Endodermal cell (in vitro differentiated cells): Measurements from ENCODE around the gene FCGR3B. TPM values are rescaled to one million over a fixed set of nuclear protein-coding genes. Genes with fewer than 3 reads are reported as not detected.
"Not testable (repeated sequence)": the region's sequence is repeated elsewhere in the genome, so short reads cannot be mapped to it uniquely, and the experiment has no call there.

Experiments
- DNase-seq: peaks from one replicate; pipeline ENCODE4 v3.0.0-alpha.2; 2017
- H3K27ac ChIP-seq: 2 replicates; pipeline ENCODE4 v1.5.1; 2013; ENCODE audit warnings: mild to moderate bottlenecking, low read depth, low read length, moderate library complexity
- H3K27me3 ChIP-seq: 2 replicates; pipeline ENCODE4 v1.6.1; 2013; ENCODE audit warnings: mild to moderate bottlenecking, low read length, moderate library complexity; ENCODE audit not compliant: insufficient read depth, control insufficient read depth, poor library complexity, severe bottlenecking
- H3K36me3 ChIP-seq: 2 replicates; pipeline ENCODE4 v1.7.0; 2013; ENCODE audit warnings: mild to moderate bottlenecking, low read length, moderate library complexity; ENCODE audit not compliant: control insufficient read depth, insufficient read depth
- H3K4me1 ChIP-seq: one replicate; pipeline ENCODE4 v1.7.0; 2013; ENCODE audit warnings: low read length; ENCODE audit not compliant: control insufficient read depth, insufficient read depth
- H3K4me3 ChIP-seq: 2 replicates; pipeline ENCODE4 v1.5.1; 2013; ENCODE audit warnings: mild to moderate bottlenecking, low read length, moderate library complexity
- H3K9ac ChIP-seq: 2 replicates; pipeline ENCODE4 v1.6.1; 2013; ENCODE audit warnings: mild to moderate bottlenecking, low read length, moderate library complexity; ENCODE audit not compliant: poor library complexity, severe bottlenecking; ENCODE audit errors: extremely low read depth
- H3K9me3 ChIP-seq: 2 replicates; pipeline ENCODE4 v1.6.1; 2013; ENCODE audit warnings: mild to moderate bottlenecking, low read length, moderate library complexity; ENCODE audit not compliant: control insufficient read depth
- H3K27ac Mint-ChIP-seq: 2 replicates; pipeline ENCODE4 v1.8.0; 2020; ENCODE audit warnings: mixed read lengths
- H3K27me3 Mint-ChIP-seq: 2 replicates; pipeline ENCODE4 v1.8.0; 2021; ENCODE audit warnings: mild to moderate bottlenecking, mixed read lengths; ENCODE audit not compliant: insufficient read depth
- H3K36me3 Mint-ChIP-seq: 2 replicates; pipeline ENCODE4 v1.8.0; 2020; ENCODE audit warnings: low read depth, mixed read lengths
- H3K4me1 Mint-ChIP-seq: 2 replicates; pipeline ENCODE4 v1.8.0; 2020; ENCODE audit warnings: mixed read lengths
- H3K4me3 Mint-ChIP-seq: 2 replicates; pipeline ENCODE4 v1.8.0; 2020; ENCODE audit warnings: mild to moderate bottlenecking, moderate library complexity, mixed read lengths
- H3K9me3 Mint-ChIP-seq: 2 replicates; pipeline ENCODE4 v1.8.0; 2020; ENCODE audit warnings: mild to moderate bottlenecking, mixed read lengths
- WGBS, 2 experiments: methylation state at CpG; one replicate each; pipeline versions ENCODE4 v1.1.5 to v1.1.7; 2013; ENCODE audit warnings: missing lambda C conversion rate in 2 of 2, mixed read lengths in 1 of 2; ENCODE audit not compliant: insufficient coverage in 1 of 2, insufficient read length in 1 of 2; 5-methylcytosine and 5-hydroxymethylcytosine counted together
- total RNA-seq, 2 donors: library from RNA; stranded (reverse); fragmentation: NEBNext Ultra II Directional in 1 of 2; extraction: Animal tissue kit (Norgen Biotek cat#: 25700) in 1 of 2; gene quantifications; 2 replicates in 1 of 2; 3 replicates in 1 of 2; pipeline ENCODE4 v1.2.1, GENCODE V29; 2021

The FCGR3B gene
- total RNA-seq, 2 donors from 2014 or later: not detected

- not testable (repeated sequence) for H3K36me3 ChIP-seq, H3K9me3 ChIP-seq, DNase-seq, H3K9ac ChIP-seq, H3K4me1 ChIP-seq, H3K27me3 ChIP-seq, H3K9me3 Mint-ChIP-seq, H3K4me1 Mint-ChIP-seq, H3K36me3 Mint-ChIP-seq, H3K27ac ChIP-seq
- peak overlapping the region; percentile 87 for H3K4me3 ChIP-seq
- peak overlapping the region; percentile 81 for H3K27ac Mint-ChIP-seq
- peak overlapping the region; percentile 73 for H3K4me3 Mint-ChIP-seq
- peaks cover 26% of the 10 kb centered on the region for H3K27me3 Mint-ChIP-seq
- WGBS, 2 experiments: 13 to 25% methylated on average over 1 of the region's 6 CpGs
Measured at GRCh38 chr1:161613142-161613514, 17.8 kb downstream of the FCGR3B start.

DNA sequence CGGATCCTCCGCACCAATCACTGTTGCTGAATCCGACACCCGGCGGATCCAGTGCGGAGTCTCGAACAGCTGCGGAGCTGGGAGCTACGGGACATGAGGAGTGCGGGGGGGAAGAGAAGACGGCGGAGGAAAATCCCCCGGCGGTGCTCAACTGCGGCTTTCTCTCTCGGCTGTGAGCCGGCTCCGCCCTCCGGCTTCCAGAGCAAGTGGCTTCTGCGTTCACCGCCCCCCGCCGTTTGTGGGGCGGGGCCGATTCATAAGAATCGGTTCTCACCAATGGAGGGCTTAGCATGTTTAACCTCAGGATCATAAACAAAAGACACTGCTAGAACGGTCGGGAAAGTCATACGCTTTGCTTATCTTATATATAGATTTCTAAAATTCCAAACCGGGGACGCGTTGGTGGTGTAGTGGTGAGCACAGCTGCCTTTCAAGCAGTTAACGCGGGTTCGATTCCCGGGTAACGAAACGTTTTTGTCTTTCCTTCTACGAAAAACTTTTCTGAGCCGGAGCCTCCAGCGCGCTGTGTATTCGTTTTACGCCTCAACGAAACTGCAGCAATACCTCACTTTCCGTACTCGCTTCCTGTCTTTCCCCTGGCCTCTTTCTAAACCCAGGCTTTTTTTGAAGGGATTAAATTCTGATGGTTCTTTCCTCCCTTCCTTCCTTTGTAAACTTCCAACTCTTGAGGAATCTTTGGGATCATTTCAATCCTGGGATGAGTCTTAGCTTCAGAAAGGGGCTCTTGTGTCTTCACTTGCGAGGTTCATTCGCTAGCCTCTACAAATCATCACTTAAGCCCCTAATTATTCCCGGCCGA lies 18.4 kb downstream of the FCGR3B start:
- peak overlapping the region; percentile 81 for H3K27ac Mint-ChIP-seq
- Histone ChIP-seq H3K9ac (peak overlapping the region; percentile 78), H3K4me3 (peak overlapping the region; percentile 87), H3K27ac (peak overlapping the region; percentile 85)
- WGBS, 2 experiments: 1% methylated on average over 33 to 49 of the region's 51 CpGs
- H3K9me3 Mint-ChIP-seq, H3K27me3 ChIP-seq, H3K36me3 ChIP-seq, H3K4me1 Mint-ChIP-seq, H3K4me1 ChIP-seq, H3K9me3 ChIP-seq, H3K36me3 Mint-ChIP-seq: not testable (repeated sequence)
- peak overlapping the region; percentile 73 for H3K4me3 Mint-ChIP-seq
- DNase-seq: peak; percentile 97
- peaks cover 32% of the 10 kb centered on the region for H3K27me3 Mint-ChIP-seq

GRCh38 chr1:161611866-161612321 lies 19.1 kb downstream of the FCGR3B start:
- peak overlapping the region; percentile 66 for H3K27ac ChIP-seq
- H3K9me3 Mint-ChIP-seq: not testable (repeated sequence)
- H3K4me3 ChIP-seq: peak overlapping the region; percentile 87

GRCh38 chr1:161610198-161610597 lies 20.8 kb downstream of the FCGR3B start:
- not testable (repeated sequence) for H3K27ac Mint-ChIP-seq, H3K9me3 Mint-ChIP-seq, H3K9me3 ChIP-seq, H3K27me3 ChIP-seq, H3K36me3 Mint-ChIP-seq, H3K27ac ChIP-seq, DNase-seq, H3K4me3 ChIP-seq, H3K36me3 ChIP-seq, H3K4me1 Mint-ChIP-seq, H3K4me1 ChIP-seq, H3K9ac ChIP-seq, H3K4me3 Mint-ChIP-seq
- 95% methylated on average over 3 of the region's 4 CpGs; no CpG with 5 or more reads in 1 of the 2 experiments for WGBS, 2 experiments
- H3K27me3 Mint-ChIP-seq: peaks cover 48% of the 10 kb centered on the region

More at GRCh38 chr1:161611866-161612321, 19.1 kb downstream of the FCGR3B start:
- 0 to 1% methylated on average over 1 to 13 of the region's 19 CpGs for WGBS, 2 experiments
- not testable (repeated sequence) for H3K36me3 Mint-ChIP-seq, H3K4me1 ChIP-seq, H3K27me3 ChIP-seq, H3K9me3 ChIP-seq, H3K36me3 ChIP-seq, H3K4me1 Mint-ChIP-seq
- peak; percentile 66 for DNase-seq
- Mint-ChIP-seq H3K27ac (peak overlapping the region; percentile 81), H3K27me3 (peaks cover 36% of the 10 kb centered on the region), H3K4me3 (peak overlapping the region; percentile 73)
- H3K9ac ChIP-seq: peak overlapping the region; percentile 78

- not testable (repeated sequence) for H3K9me3 ChIP-seq, H3K27ac ChIP-seq, H3K27me3 ChIP-seq, DNase-seq, H3K4me1 ChIP-seq, H3K9ac ChIP-seq, H3K9me3 Mint-ChIP-seq, H3K4me3 Mint-ChIP-seq, H3K27ac Mint-ChIP-seq, H3K4me1 Mint-ChIP-seq, H3K36me3 ChIP-seq, H3K36me3 Mint-ChIP-seq, H3K4me3 ChIP-seq
- 96 to 98% methylated on average over 11 to 49 of the region's 58 CpGs for whole genome bisulfite sequencing, 2 experiments
- H3K27me3 Mint-ChIP-seq: peaks cover 72% of the 10 kb centered on the region
Measured at GRCh38 chr1:161606541-161607336, 24.2 kb downstream of the FCGR3B start.

DNA sequence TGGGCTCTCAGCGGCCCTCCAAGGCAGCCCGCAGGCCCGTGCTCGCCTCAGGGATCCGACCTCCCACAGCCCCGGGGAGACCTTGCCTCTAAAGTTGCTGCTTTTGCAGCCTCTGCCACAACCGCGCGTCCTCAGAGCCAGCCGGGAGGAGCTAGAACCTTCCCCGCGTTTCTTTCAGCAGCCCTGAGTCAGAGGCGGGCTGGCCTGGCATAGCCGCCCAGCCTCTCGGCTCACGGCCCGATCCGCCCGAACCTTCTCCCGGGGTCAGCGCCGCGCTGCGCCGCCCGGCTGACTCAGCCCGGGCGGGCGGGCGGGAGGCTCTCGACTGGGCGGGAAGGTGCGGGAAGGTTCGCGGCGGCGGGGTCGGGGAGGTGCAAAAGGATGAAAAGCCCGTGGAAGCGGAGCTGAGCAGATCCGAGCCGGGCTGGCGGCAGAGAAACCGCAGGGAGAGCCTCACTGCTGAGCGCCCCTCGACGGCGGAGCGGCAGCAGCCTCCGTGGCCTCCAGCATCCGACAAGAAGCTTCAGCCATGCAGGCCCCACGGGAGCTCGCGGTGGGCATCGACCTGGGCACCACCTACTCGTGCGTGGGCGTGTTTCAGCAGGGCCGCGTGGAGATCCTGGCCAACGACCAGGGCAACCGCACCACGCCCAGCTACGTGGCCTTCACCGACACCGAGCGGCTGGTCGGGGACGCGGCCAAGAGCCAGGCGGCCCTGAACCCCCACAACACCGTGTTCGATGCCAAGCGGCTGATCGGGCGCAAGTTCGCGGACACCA lies 25.0 kb downstream of the FCGR3B start:
- not testable (repeated sequence) for H3K27me3 ChIP-seq, H3K4me1 ChIP-seq, H3K27ac ChIP-seq, H3K9me3 ChIP-seq, H3K36me3 Mint-ChIP-seq, H3K9me3 Mint-ChIP-seq, H3K4me3 ChIP-seq, DNase-seq, H3K27ac Mint-ChIP-seq, H3K36me3 ChIP-seq, H3K4me1 Mint-ChIP-seq, H3K9ac ChIP-seq
- Mint-ChIP-seq H3K27me3 (peaks cover 73% of the 10 kb centered on the region), H3K4me3 (peak overlapping the region; percentile 41)
- 66 to 72% methylated on average over 13 to 48 of the region's 78 CpGs for WGBS, 2 experiments
